Measurements from ENCODE around the gene PYGM.

- no peak for TF ChIP-seq EZH2 (conservative IDR thresholded peaks at IDR 0.05; ENCODE audit: low read depth, low read length)
- TF ChIP-seq, protein P1, sequence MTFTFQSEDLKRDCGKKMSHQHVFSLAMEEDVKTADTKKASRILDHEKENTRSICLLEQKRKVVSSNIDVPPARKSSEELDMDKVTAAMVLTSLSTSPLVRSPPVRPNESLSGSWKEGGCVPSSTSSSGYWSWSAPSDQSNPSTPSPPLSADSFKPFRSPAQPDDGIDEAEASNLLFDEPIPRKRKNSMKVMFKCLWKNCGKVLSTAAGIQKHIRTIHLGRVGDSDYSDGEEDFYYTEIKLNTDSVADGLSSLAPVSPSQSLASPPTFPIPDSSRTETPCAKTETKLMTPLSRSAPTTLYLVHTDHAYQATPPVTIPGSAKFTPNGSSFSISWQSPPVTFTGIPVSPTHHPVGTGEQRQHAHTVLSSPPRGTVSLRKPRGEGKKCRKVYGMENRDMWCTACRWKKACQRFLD (CRISPR knock-in tag; IDR thresholded peaks at IDR 0.05; ENCODE audit: borderline replicate concordance) = no peak
- TF ChIP-seq SMC3 (IDR thresholded peaks at IDR 0.05; ENCODE audit: low read length) = no peak
- TF ChIP-seq ZBTB1 (CRISPR knock-in tag; IDR thresholded peaks at IDR 0.05; ENCODE audit: borderline replicate concordance) = no peak
These were observed 17.9 kb upstream of the PYGM start for GRCh38 chr11:64777449-64778222.

Measured in HepG2 (cell line).